GM13977 (cell line): ENCODE measurements around the gene TAGLN.
"Not testable (repeated sequence)": the region's sequence is repeated elsewhere in the genome, so short reads cannot be mapped to it uniquely, and the experiment has no call there.

Experiments used
- DNase-seq: peaks from one replicate; pipeline ENCODE4 v3.0.0; 2012; ENCODE audit warnings: low spot score
- in situ Hi-C: fragments of 300-500 bp; cut with MboI; formaldehyde crosslinking; loops from one replicate; pipeline ENCODE4 v1.12.0; 2022; ENCODE audit warnings: low sequenced_read_pairs, low pct_unique_long_range_greater_than_20kb, mixed read lengths, inconsistent platforms; ENCODE audit not compliant: unreplicated experiment
- TF ChIP-seq, protein P1 (sequence below): IDR thresholded peaks from 2 replicates; pipeline ENCODE4 v1.5.1; 2012; ENCODE audit warnings: mild to moderate bottlenecking, control low read depth; ENCODE audit not compliant: insufficient read depth; ENCODE audit errors: extremely low read depth, missing control alignments

TAGLN gene

DNA sequence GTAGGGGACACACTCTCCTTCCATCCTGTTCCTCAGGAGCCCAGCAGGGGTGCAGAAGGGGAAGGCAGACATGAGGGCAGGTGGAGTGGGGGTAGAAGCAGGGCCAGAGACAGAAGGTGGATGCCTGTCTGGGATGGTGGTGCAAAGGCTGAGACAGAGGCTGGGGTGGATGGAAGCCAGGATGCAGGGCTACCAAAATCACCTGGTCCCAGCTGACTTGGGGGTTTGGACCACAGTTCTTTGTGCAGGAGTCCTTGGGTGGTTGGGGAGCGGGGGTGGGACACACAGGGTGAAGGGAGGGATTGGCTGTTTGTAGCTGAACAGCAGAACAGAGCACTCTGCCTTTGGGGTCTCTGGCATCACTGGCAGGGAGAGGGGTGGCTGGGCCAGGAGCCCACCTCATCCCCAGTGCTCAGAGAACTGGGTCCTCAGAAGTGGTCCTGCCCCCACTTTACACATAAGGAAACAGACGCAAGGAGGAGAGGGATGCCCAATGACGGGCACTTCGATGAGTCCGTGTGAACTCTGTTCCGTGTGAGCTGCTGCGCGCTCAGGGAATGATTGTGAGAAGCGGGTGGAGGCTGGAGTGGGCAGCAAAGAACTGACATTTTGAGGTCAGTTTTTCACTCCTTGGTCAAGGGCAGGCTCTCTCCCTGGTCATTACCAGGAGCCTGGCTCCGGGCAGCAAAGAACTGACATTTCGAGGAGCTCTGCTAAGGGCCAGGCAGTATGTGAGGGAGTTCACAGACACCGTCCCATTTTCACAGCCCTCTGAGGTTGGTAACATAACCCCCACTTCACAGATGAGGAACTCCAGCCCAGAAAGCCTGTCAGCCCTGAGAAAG, 1.9 kb downstream of the TAGLN start:
- in situ Hi-C loops = no loop called here
- TF ChIP-seq, protein P1, sequence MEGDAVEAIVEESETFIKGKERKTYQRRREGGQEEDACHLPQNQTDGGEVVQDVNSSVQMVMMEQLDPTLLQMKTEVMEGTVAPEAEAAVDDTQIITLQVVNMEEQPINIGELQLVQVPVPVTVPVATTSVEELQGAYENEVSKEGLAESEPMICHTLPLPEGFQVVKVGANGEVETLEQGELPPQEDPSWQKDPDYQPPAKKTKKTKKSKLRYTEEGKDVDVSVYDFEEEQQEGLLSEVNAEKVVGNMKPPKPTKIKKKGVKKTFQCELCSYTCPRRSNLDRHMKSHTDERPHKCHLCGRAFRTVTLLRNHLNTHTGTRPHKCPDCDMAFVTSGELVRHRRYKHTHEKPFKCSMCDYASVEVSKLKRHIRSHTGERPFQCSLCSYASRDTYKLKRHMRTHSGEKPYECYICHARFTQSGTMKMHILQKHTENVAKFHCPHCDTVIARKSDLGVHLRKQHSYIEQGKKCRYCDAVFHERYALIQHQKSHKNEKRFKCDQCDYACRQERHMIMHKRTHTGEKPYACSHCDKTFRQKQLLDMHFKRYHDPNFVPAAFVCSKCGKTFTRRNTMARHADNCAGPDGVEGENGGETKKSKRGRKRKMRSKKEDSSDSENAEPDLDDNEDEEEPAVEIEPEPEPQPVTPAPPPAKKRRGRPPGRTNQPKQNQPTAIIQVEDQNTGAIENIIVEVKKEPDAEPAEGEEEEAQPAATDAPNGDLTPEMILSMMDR = no peak
- DNase-seq = no peak

DNA sequence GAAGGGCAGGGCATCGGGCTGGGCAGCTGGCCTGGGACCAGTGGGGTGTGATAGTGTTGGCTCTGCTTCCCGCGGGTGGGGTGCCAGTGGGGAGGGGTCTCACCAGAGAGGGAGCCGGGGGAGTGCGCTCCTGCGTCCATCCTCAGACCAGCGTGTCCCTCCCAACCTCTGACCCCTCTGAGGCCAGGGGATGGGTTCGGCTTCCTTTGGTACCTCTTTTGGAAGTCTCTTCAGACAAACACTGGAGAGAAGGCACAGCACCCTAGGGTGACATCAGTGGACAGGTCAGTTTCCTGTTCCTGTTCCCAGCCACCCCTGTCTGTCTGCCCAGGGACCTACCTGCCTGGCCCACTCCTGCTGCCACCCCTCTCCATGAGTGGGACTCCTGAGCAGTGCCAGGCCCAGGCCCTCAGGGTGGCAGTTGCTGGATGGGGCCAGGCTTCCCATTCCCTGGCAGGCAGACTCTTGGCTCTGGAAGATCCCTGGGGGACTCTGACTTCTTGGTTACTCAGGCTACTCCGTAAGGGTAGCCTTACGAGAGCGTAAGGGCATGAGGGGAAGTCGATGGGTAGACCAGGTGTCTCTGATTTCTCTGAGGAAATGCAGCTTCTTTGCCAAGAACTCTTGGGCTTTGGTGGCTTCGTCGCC, 2.6 kb downstream of the TAGLN start:
- TF ChIP-seq, protein P1 = no peak
- in situ Hi-C loops = no loop called here
- no peak for DNase-seq

DNA sequence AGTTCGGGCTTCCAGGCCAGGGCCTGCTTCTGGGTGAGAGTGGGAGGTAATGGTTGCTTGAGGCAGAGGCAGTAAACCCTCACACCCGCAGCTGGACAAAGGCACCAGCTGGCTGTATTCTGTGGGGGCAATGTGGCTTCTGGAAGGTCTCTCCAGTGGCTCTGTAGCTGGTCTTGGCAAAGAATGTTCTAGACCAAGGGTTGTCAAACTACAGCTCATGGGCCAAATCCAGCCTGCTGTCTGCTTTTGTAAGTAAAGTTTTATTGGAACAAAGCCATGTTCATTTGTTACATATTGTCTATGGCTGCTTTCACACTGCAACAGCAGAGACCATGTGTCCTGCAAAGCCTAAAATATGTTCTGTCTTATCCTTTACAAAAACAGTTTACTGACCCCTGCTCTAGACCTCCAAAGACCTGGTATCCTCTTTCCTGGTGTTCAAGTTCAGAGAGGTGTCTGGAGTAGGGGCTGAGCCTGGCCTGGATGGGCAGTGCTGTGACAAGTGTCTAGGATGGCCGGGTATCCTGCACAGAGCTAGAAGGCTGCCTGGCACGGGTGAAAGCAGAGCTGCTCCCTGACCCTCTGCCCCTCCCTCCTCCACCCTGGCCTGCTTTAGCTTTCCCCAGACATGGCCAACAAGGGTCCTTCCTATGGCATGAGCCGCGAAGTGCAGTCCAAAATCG, 3.4 kb downstream of the TAGLN start:
- TF ChIP-seq, protein P1 = no peak
- no peak for DNase-seq
- in situ Hi-C loops = no loop called here

DNA sequence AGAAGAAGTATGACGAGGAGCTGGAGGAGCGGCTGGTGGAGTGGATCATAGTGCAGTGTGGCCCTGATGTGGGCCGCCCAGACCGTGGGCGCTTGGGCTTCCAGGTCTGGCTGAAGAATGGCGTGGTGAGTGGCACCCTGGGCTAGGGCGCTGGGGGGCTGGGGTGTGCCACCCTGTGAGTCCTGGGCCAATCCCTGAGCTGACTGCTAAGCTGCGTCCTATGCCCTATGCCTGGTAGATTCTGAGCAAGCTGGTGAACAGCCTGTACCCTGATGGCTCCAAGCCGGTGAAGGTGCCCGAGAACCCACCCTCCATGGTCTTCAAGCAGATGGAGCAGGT, 3.9 kb downstream of the TAGLN start:
- in situ Hi-C loops = no loop called here
- TF ChIP-seq, protein P1 = no peak

GRCh38 chr11:117204283-117205080, 5.3 kb downstream of the TAGLN start:
- in situ Hi-C loops = no loop called here
- DNase-seq = no peak
- TF ChIP-seq, protein P1 = no peak

More for the DNA sequence above, 3.9 kb downstream of the TAGLN start:
- DNase-seq = no peak

DNA sequence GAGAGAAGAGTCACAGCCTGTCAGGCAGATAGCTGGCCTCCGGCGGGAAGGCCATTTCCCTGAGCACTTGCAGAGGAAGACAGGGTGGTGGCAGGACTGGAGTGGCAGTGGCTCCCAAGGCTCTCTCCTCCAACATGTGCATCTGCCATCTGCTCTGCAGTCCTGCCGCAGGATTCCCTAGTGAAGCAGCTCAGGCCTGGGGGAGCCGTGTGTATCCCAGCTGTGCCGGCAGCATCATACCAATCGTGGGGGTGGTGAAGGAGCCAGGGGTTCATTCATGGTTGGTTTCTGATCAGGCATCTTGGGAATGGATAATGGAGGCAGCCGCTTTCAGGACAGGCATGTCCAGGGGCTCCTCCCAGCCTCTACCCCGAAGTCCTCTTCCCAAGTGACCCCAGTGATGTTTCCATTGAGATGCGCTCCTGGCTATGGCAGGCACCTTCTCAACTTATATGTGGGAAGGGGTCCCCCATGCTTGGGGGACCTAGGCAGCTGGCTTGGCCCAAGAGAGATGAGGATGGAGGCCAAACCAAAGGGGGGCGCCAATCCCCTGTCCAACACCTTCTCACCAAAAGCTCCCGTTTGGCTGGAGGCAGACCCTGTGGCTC, 6.1 kb downstream of the TAGLN start:
- TF ChIP-seq, protein P1 = no peak
- in situ Hi-C loops = no loop called here
- DNase-seq = no peak

- DNase-seq, in situ Hi-C loops: not testable (repeated sequence)
Measured at GRCh38 chr11:117206111-117206510, 6.9 kb downstream of the TAGLN start.

DNA sequence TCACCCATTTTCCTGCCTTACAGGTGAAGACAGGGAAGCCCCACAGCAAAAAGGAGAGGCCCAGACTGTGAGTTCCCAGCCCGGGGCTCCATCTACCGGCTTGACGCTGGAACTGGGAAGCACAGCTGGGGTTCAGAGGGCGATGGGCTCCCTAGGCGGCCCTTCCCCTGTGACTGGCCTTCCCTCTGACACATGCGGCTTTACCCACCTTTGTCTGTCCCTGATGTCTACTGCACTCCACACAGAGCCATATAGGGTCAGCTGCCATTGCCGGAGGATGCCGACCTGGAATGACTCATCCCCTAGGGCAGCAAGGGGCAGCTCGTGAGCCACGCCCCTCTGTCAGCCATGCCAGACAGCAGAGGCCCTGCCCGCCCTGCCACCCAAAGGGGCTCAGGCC, 7.7 kb downstream of the TAGLN start:
- in situ Hi-C loops, DNase-seq: not testable (repeated sequence)

GRCh38 chr11:117207481-117207880, 8.3 kb downstream of the TAGLN start:
- DNase-seq, in situ Hi-C loops: not testable (repeated sequence)
